ENCODE data around the gene COL27A1. TPM values are rescaled to one million over a fixed set of nuclear protein-coding genes. Genes with fewer than 3 reads are reported as not detected.

COL27A1 gene
- total and polyA plus RNA-seq, 9 of the 15 experiments (the other 6 are each of a cell fraction or from before 2014, with no cell fraction given), result 0.07 TPM; not detected in 8

GRCh38 chr9:114226246-114227055 lies 71.1 kb downstream of the COL27A1 start:
- no peak overlapping the region for H2AFZ ChIP-seq (ENCODE audit: low read depth, low read length)
- TF ChIP-seq PHTF2 (CRISPR knock-in tag; IDR thresholded peaks at IDR 0.05), result no peak
- TF ChIP-seq ZFP36 (IDR thresholded peaks at IDR 0.05; ENCODE audit: low read depth, low read length, partially characterized antibody), result peak; percentile 36
- H3K9ac ChIP-seq (ENCODE audit: insufficient read depth in 1 of 2, low read depth in 2 of 2, low read length in 2 of 2), result no peak overlapping the region; a peak in 1 of 4 replicates
- H3K36me3 ChIP-seq (ENCODE audit: control insufficient read depth, insufficient read depth, low read length), result no peaks in the 10 kb centered on the region
- H3K4me2 ChIP-seq (ENCODE audit: insufficient read depth, low read length), result no peak overlapping the region
- BruUV-seq (replicated peaks), result no TSS peak
- H3K27ac ChIP-seq (ENCODE audit: extremely low read depth, low read depth, low read length), result no peak overlapping the region
- in situ Hi-C loops (cut with MboI), result no loop called here
- H3K79me2 ChIP-seq (ENCODE audit: control insufficient read depth, insufficient read depth, low read length), result no peaks in the 10 kb centered on the region
- H3K27me3 ChIP-seq (ENCODE audit: control insufficient read depth in 2 of 2, insufficient read depth in 2 of 2, low read length in 2 of 2), result peaks cover 13 to 80% of the 10 kb centered on the region in 2 experiments; a peak in 4 of 5 replicates
- no peak for ATAC-seq
- H4K20me1 ChIP-seq (replicated peaks; ENCODE audit: control insufficient read depth, insufficient read depth, low read length), result peaks cover 8% of the 10 kb centered on the region; the same call in 1 of the 2 replicates
- no peak for FAIRE-seq
- no peak for DNase-seq (ENCODE audit: extremely low read depth in 1 of 4, low spot score in 3 of 4)
- CTCF ChIA-PET (ENCODE audit: low intra/inter-chr PET ratio), result no interaction called here
- H3K4me1 ChIP-seq (replicated peaks in 1 of 2; ENCODE audit: control insufficient read depth in 2 of 2, insufficient read depth in 2 of 2, low read length in 2 of 2), result no peaks in the 10 kb centered on the region
- no peaks in the 10 kb centered on the region for H3K9me1 ChIP-seq (ENCODE audit: control insufficient read depth, insufficient read depth, low read length)
- POLR2A ChIA-PET, result interaction anchor here (0.7 kb wide), 1 partner anchor 177 kb away, joined by 4 read pairs; no protein-coding TSS in a partner anchor
- H3K9me3 ChIP-seq (replicated peaks; ENCODE audit: control insufficient read depth, insufficient read depth, low read depth, low read length), result no peaks in the 10 kb centered on the region
- H3K4me3 ChIP-seq, result no peak overlapping the region
- intact Hi-C loops (cut with micrococcal nuclease), result no loop called here
- 0% methylated on average over 10 of the region's 10 CpGs for WGBS (ENCODE audit: insufficient coverage, low coverage, missing lambda C conversion rate)

DNA sequence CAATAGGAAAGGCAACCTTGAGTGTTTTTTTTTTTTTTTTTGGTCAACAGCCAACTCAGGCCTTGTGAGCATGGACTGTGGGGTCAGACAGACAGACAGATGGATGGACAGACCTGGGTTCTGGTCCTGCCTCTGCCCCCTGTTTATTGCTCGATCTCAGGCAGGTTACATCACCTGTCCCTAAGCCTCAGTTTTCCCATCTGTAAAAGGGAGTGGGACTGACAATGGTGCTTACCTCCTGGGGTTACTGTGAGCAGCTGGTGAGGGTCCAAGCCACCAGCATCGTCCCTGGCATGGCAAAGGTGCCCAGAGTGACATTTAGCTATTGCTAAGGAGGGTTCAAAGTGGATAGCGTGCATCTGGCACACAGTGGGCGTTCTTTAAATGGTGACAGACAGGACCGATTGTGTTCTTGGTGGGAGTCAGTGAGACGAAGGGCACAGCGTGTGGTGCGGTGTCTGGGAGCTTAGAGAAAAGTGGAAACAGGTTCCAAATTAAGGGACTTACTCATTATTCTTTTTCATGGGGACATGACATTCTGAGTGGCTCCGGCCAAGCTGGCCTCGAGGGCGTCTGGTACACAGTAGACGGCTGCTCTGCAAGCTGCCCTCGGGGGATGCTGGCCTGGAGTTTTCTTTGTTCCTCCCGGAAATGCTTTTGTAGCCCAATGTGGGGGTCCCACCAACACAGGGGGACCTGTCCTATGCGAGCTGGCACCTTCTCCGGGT lies 72.1 kb downstream of the COL27A1 start:
- BruUV-seq (replicated peaks), result no TSS peak
- H3K27ac ChIP-seq (ENCODE audit: extremely low read depth, low read depth, low read length), result no peak overlapping the region
- H3K4me2 ChIP-seq (ENCODE audit: insufficient read depth, low read length), result no peak overlapping the region
- peaks cover 11 to 79% of the 10 kb centered on the region in 2 experiments; a peak in 4 of 5 replicates for H3K27me3 ChIP-seq (ENCODE audit: control insufficient read depth in 2 of 2, insufficient read depth in 2 of 2, low read length in 2 of 2)
- no peak overlapping the region for H3K9ac ChIP-seq (ENCODE audit: insufficient read depth in 1 of 2, low read depth in 2 of 2, low read length in 2 of 2)
- POLR2A ChIA-PET, result no interaction called here
- H3K4me1 ChIP-seq (replicated peaks in 1 of 2; ENCODE audit: control insufficient read depth in 2 of 2, insufficient read depth in 2 of 2, low read length in 2 of 2), result no peaks in the 10 kb centered on the region
- in situ Hi-C loops (cut with MboI) (no loop called here), intact Hi-C loops (cut with micrococcal nuclease) (no loop called here)
- FAIRE-seq, result no peak
- H2AFZ ChIP-seq (ENCODE audit: low read depth, low read length), result no peak overlapping the region
- WGBS (ENCODE audit: insufficient coverage, low coverage, missing lambda C conversion rate), result 1% methylated on average over 14 of the region's 16 CpGs
- H3K9me1 ChIP-seq (ENCODE audit: control insufficient read depth, insufficient read depth, low read length), result no peaks in the 10 kb centered on the region
- no peaks in the 10 kb centered on the region for H3K36me3 ChIP-seq (ENCODE audit: control insufficient read depth, insufficient read depth, low read length)
- peaks cover 4% of the 10 kb centered on the region; the same call in 1 of the 2 replicates for H4K20me1 ChIP-seq (replicated peaks; ENCODE audit: control insufficient read depth, insufficient read depth, low read length)
- no peaks in the 10 kb centered on the region for H3K79me2 ChIP-seq (ENCODE audit: control insufficient read depth, insufficient read depth, low read length)
- ATAC-seq, result no peak
- H3K9me3 ChIP-seq (replicated peaks; ENCODE audit: control insufficient read depth, insufficient read depth, low read depth, low read length), result no peaks in the 10 kb centered on the region
- CTCF ChIA-PET (ENCODE audit: low intra/inter-chr PET ratio), result no interaction called here
- DNase-seq (ENCODE audit: extremely low read depth in 1 of 4, low spot score in 3 of 4), result no peak
- H3K4me3 ChIP-seq, result no peak overlapping the region
- TF ChIP-seq POLR3G (IDR thresholded peaks at IDR 0.05; ENCODE audit: extremely low read depth, insufficient read length, insufficient replicate concordance) (no peak), SNRNP70 (optimal IDR thresholded peaks at IDR 0.05; ENCODE audit: low read depth, low read length) (no peak), PHB (CRISPR knock-in tag; IDR thresholded peaks at IDR 0.05) (no peak), SP2 (IDR thresholded peaks at IDR 0.05; ENCODE audit: extremely low read depth, low read depth, low read length, poor library complexity, severe bottlenecking) (no peak), HNRNPK (IDR thresholded peaks at IDR 0.05; ENCODE audit: low read depth, low read length, poor library complexity, severe bottlenecking) (no peak), CXXC5 (CRISPR knock-in tag; IDR thresholded peaks at IDR 0.05) (no peak), ZNF217 (CRISPR knock-in tag; IDR thresholded peaks at IDR 0.05) (no peak), ZNF143 (CRISPR knock-in tag; IDR thresholded peaks at IDR 0.05) (no peak), HEY1 (CRISPR knock-in tag; IDR thresholded peaks at IDR 0.05; ENCODE audit: borderline replicate concordance) (no peak), ASH1L (IDR thresholded peaks at IDR 0.05; ENCODE audit: borderline replicate concordance, low read depth, partially characterized antibody) (no peak)
- TF ChIP-seq, protein P1, sequence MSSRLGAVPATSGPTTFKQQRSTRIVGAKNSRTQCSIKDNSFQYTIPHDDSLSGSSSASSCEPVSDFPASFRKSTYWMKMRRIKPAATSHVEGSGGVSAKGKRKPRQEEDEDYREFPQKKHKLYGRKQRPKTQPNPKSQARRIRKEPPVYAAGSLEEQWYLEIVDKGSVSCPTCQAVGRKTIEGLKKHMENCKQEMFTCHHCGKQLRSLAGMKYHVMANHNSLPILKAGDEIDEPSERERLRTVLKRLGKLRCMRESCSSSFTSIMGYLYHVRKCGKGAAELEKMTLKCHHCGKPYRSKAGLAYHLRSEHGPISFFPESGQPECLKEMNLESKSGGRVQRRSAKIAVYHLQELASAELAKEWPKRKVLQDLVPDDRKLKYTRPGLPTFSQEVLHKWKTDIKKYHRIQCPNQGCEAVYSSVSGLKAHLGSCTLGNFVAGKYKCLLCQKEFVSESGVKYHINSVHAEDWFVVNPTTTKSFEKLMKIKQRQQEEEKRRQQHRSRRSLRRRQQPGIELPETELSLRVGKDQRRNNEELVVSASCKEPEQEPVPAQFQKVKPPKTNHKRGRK (tag; IDR thresholded peaks at IDR 0.05), result no peak

All from K562 (cell line).